ENCODE results near the gene TTC38. TPM values are rescaled to one million over a fixed set of nuclear protein-coding genes. Genes with fewer than 3 reads are reported as not detected.

The TTC38 gene
- polyA plus RNA-seq, 2 of the 4 experiments (the other 2 are of a cell fraction): 12.4 to 22.1 TPM

GRCh38 chr22:46328797-46329196 is 61.0 kb downstream of the TTC38 start:
- no peak for ATAC-seq
- H3K4me2 ChIP-seq: no peak overlapping the region
- ChIA-PET CTCF (interaction anchor here (0.6 to 1.6 kb wide), 3 partner anchors 14 to 207 kb away, joined by 3 to 4 read pairs (median 4); no protein-coding TSS in a partner anchor), POLR2A (no interaction called here)
- H3K4me1 ChIP-seq: no peaks in the 10 kb centered on the region
- WGBS (ENCODE audit: missing lambda C conversion rate): 100% methylated on average over 6 of the region's 11 CpGs
- no peak for DNase-seq (ENCODE audit: low read depth in 1 of 2, low spot score in 1 of 2)
- no peaks in the 10 kb centered on the region for H3K9me3 ChIP-seq
- no peak overlapping the region for H3K27ac ChIP-seq
- FAIRE-seq: no peak
- no peak overlapping the region for H3K4me3 ChIP-seq
- TF ChIP-seq CBX2 (IDR thresholded peaks at IDR 0.05; ENCODE audit: borderline replicate concordance, low read depth): no peak
- no peak for TF ChIP-seq HOXB13 (CRISPR knock-in tag; IDR thresholded peaks at IDR 0.05; ENCODE audit: low read depth)
- no peak for TF ChIP-seq MAFK (IDR thresholded peaks at IDR 0.05; ENCODE audit: partially characterized antibody)
- no peak for TF ChIP-seq ZNF302 (CRISPR knock-in tag; IDR thresholded peaks at IDR 0.05)
- TF ChIP-seq CBX8 (IDR thresholded peaks at IDR 0.05): no peak
- TF ChIP-seq EHMT2 (IDR thresholded peaks at IDR 0.05; ENCODE audit: low read depth): no peak
- no peak for TF ChIP-seq ZFP36 (IDR thresholded peaks at IDR 0.05; ENCODE audit: borderline replicate concordance, partially characterized antibody)
- no peak for TF ChIP-seq RARB (CRISPR knock-in tag; IDR thresholded peaks at IDR 0.05)
- TF ChIP-seq MAX (IDR thresholded peaks at IDR 0.05): no peak
- TF ChIP-seq NFE2L2 (conservative IDR thresholded peaks at IDR 0.05; ENCODE audit: low read length): no peak
- TF ChIP-seq KDM5A (IDR thresholded peaks at IDR 0.05): no peak
- no peak for TF ChIP-seq ESRRA (IDR thresholded peaks at IDR 0.05; ENCODE audit: borderline replicate concordance, low read length)
- no peak for TF ChIP-seq CHD2 (IDR thresholded peaks at IDR 0.05; ENCODE audit: low read length, partially characterized antibody)
- TF ChIP-seq ELK1 (IDR thresholded peaks at IDR 0.05; ENCODE audit: low read depth, low read length): no peak
- TF ChIP-seq JUNB (IDR thresholded peaks at IDR 0.05): no peak
- no peak for TF ChIP-seq HOXA7 (CRISPR knock-in tag; IDR thresholded peaks at IDR 0.05)
- no peak for TF ChIP-seq HMGXB4 (CRISPR knock-in tag; IDR thresholded peaks at IDR 0.05; ENCODE audit: borderline replicate concordance)
- no peak for TF ChIP-seq REST (IDR thresholded peaks at IDR 0.05)
- TF ChIP-seq SMC3 (IDR thresholded peaks at IDR 0.05): no peak

- TF ChIP-seq ZNF302 (CRISPR knock-in tag; IDR thresholded peaks at IDR 0.05) (no peak), RNF2 (IDR thresholded peaks at IDR 0.05; ENCODE audit: borderline replicate concordance, low read depth) (no peak)
- H3K4me1 ChIP-seq: no peaks in the 10 kb centered on the region
- ATAC-seq (no peak), DNase-seq (ENCODE audit: low read depth in 1 of 2, low spot score in 1 of 2) (no peak), FAIRE-seq (no peak)
- ChIA-PET POLR2A (no interaction called here), CTCF (interaction anchor here (0.6 to 2.3 kb wide), 3 partner anchors 16 to 207 kb away, joined by 3 to 7 read pairs (median 3); no protein-coding TSS in a partner anchor)
- H3K9me3 ChIP-seq: no peaks in the 10 kb centered on the region
- 88% methylated on average over 5 of the region's 8 CpGs for WGBS (ENCODE audit: missing lambda C conversion rate)
- no peak overlapping the region for H3K27ac ChIP-seq
- H3K4me2 ChIP-seq: no peak overlapping the region
- H3K4me3 ChIP-seq: no peak overlapping the region
Measured at GRCh38 chr22:46329616-46330015, 61.8 kb downstream of the TTC38 start.
